ACHN (cell line): Measurements from ENCODE around the gene ATG9A.

Experiments used
- DNase-seq: peaks from one replicate; pipeline ENCODE4 v3.0.0-alpha.2; 2015
- in situ Hi-C: cut with HindIII; loops from 2 replicates; pipeline ENCODE4 v1.10.0; 2017; ENCODE audit warnings: low sequenced_read_pairs, low pct_ligation_motif_present, low pct_unique_long_range_greater_than_20kb

Gene ATG9A

GRCh38 chr2:219253753-219254589, 24.5 kb upstream of the ATG9A start, which contains the start of gene TUBA4A:
TUBA4A (minus strand) TSS chr2:219253918; CDS start chr2:219253858, 60 bp downstream.
- peak; percentile 88 for DNase-seq
- in situ Hi-C loops: no loop called here

- in situ Hi-C loops: no loop called here
- peak; percentile 56 for DNase-seq
Observed at GRCh38 chr2:219252900-219253752, 23.7 kb upstream of the ATG9A start, which contains the start of gene TUBA4B. TUBA4B (plus strand) TSS chr2:219253243; CDS start chr2:219253408, 165 bp downstream.

- in situ Hi-C loops: no loop called here
- no peak for DNase-seq
Observed at GRCh38 chr2:219252570-219252899, 23.1 kb upstream of the ATG9A start.

- in situ Hi-C loops: no loop called here
- no peak for DNase-seq
Observed at GRCh38 chr2:219252084-219252483, 22.6 kb upstream of the ATG9A start.

- in situ Hi-C loops: no loop called here
- DNase-seq: no peak
Observed at GRCh38 chr2:219251656-219252055, 22.2 kb upstream of the ATG9A start.

- in situ Hi-C loops: no loop called here
- no peak for DNase-seq
Observed at GRCh38 chr2:219250049-219250781, 20.8 kb upstream of the ATG9A start.

- DNase-seq: peak; percentile 97
Observed at GRCh38 chr2:219249203-219249980, 20.0 kb upstream of the ATG9A start.

GRCh38 chr2:219248845-219249202, 19.4 kb upstream of the ATG9A start:
- in situ Hi-C loops: no loop called here
- no peak for DNase-seq

More at GRCh38 chr2:219249203-219249980, 20.0 kb upstream of the ATG9A start:
- in situ Hi-C loops: no loop called here

- no peak for DNase-seq
- in situ Hi-C loops: no loop called here
Observed at GRCh38 chr2:219247678-219248642, 18.5 kb upstream of the ATG9A start.

- in situ Hi-C loops: no loop called here
- DNase-seq: no peak
Observed at GRCh38 chr2:219246559-219246958, 17.1 kb upstream of the ATG9A start.

GRCh38 chr2:219245899-219246230, 16.4 kb upstream of the ATG9A start:
- in situ Hi-C loops: no loop called here
- DNase-seq: no peak

GRCh38 chr2:219245148-219245898, 15.9 kb upstream of the ATG9A start, which contains the start of the genes GLB1L and STK16:
GLB1L (minus strand) TSS chr2:219245444; CDS start chr2:219243573, 1,871 bp downstream.
STK16 (plus strand) TSS chr2:219245479; CDS start chr2:219246000, 521 bp downstream.
- in situ Hi-C loops: no loop called here
- DNase-seq: peak; percentile 95

GRCh38 chr2:219244789-219245147, 15.3 kb upstream of the ATG9A start:
- in situ Hi-C loops: no loop called here

GRCh38 chr2:219243291-219243761, 13.9 kb upstream of the ATG9A start:
- no peak for DNase-seq
- in situ Hi-C loops: no loop called here

More at GRCh38 chr2:219244789-219245147, 15.3 kb upstream of the ATG9A start:
- no peak for DNase-seq

GRCh38 chr2:219234331-219234730, 4.9 kb upstream of the ATG9A start:
- in situ Hi-C loops: no loop called here
- DNase-seq: no peak

GRCh38 chr2:219230059-219230540, 664 bp upstream of the ATG9A start:
- in situ Hi-C loops: no loop called here
- DNase-seq: peak; percentile 53
